Sigmoid colon (tissue), 7 donors: ENCODE measurements around the gene IL32. TPM values are rescaled to one million over a fixed set of nuclear protein-coding genes. Genes with fewer than 3 reads are reported as not detected.
A peak's percentile ranks its signal among the peaks of the same experiment; 100 is the strongest.

Experiments used
- DNase-seq: peaks from one replicate; pipeline ENCODE4 v3.0.0-alpha.2; 2019
- H3K27ac ChIP-seq, 4 donors: fragments of 200-600 bp; sonication (generic); one replicate each; pipeline ENCODE4 v1.5.1; 2016 to 2019; ENCODE audit warnings: mild to moderate bottlenecking in 1 of 4
- H3K27me3 ChIP-seq, 3 donors: fragments of 200-600 bp; sonication (generic); one replicate each; pipeline ENCODE4 v1.5.1; 2019; ENCODE audit warnings: mild to moderate bottlenecking in 1 of 3
- H3K36me3 ChIP-seq, 4 donors: fragments of 200-600 bp; sonication (generic); one replicate each; pipeline ENCODE4 v1.5.1; 2016 to 2019
- H3K4me1 ChIP-seq, 4 donors: fragments of 200-600 bp; sonication (generic); one replicate each; pipeline ENCODE4 v1.5.1; 2017 to 2019
- H3K4me3 ChIP-seq, 4 donors: fragments of 200-600 bp; sonication (generic); one replicate each; pipeline ENCODE4 v1.5.1; 2017 to 2019; ENCODE audit warnings: mild to moderate bottlenecking in 2 of 4, moderate library complexity in 1 of 4
- H3K9me3 ChIP-seq, 4 donors: fragments of 200-600 bp in 3 of 4; sonication (generic) in 3 of 4; one replicate each; pipeline versions ENCODE4 v1.5.1 to v1.6.1; 2013 to 2019
- CTCF ChIP-seq, 4 experiments: fragments of 450-650 bp in 3 of 4; fragments of 200-600 bp in 1 of 4; IDR thresholded peaks; one replicate each; pipeline ENCODE4 v1.5.1; 2016 to 2019; ENCODE audit warnings: antibody characterized with exemption in 4 of 4, mild to moderate bottlenecking in 3 of 4, moderate library complexity in 2 of 4
- EP300 ChIP-seq, 4 donors: sonication (generic); formaldehyde crosslinking; IDR thresholded peaks; one replicate each; pipeline ENCODE4 v1.6.1; 2017; ENCODE audit warnings: antibody characterized with exemption in 4 of 4
- POLR2A ChIP-seq, 2 donors: fragments of 450-650 bp; IDR thresholded peaks; one replicate each; pipeline ENCODE4 v1.6.1; 2016; ENCODE audit warnings: antibody characterized with exemption in 2 of 2, mild to moderate bottlenecking in 2 of 2, moderate library complexity in 2 of 2
- POLR2AphosphoS5 ChIP-seq, 4 donors: sonication (generic); formaldehyde crosslinking; IDR thresholded peaks; one replicate each; pipeline ENCODE4 v1.6.1; 2017; ENCODE audit warnings: antibody characterized with exemption in 4 of 4
- WGBS, 2 donors: extraction: QIAGEN DNeasy Blood & Tissue Kit; methylation state at CpG; one replicate each; pipeline ENCODE4 v1.1.7; 2013; 5-methylcytosine and 5-hydroxymethylcytosine counted together
- intact Hi-C: fragments of 100-400 bp; cut with DNase I; formaldehyde crosslinking; loops from one replicate; pipeline ENCODE4 v1.15.1; 2023
- polyA plus RNA-seq, 3 donors: library from polyadenylated mRNA; stranded (reverse); fragments of 200-250 nt; gene quantifications; one replicate each; pipeline ENCODE4 v1.2.3, GENCODE V29; 2013
- total RNA-seq, 4 donors: library from RNA; depleted of rRNA; stranded (reverse); fragments of >200 nt; gene quantifications; one replicate each; pipeline ENCODE4 v1.1.0, GENCODE V29; 2016
- donor health status: healthy with polysubstance abuse.
- donor health status: Bipolar disorder and iron deficiency.
- donor health status: healthy.

Gene IL32
- total RNA-seq = 10 to 100 TPM in 3 of 4 donors, 1 to 10 TPM in 1; 8.6 to 27.1 (median 20.3) TPM
- 1,000 to 10,000 TPM in 1 of 3 donors, 100 to 1,000 TPM in 2; 464 to 2,189 (median 560) TPM for polyA plus RNA-seq

- H3K27me3 ChIP-seq = no peaks in the 10 kb centered on the region
- 7 to 42% methylated on average over 13 of the region's 13 CpGs for WGBS, 2 donors
- H3K4me1 ChIP-seq = peaks cover 0 to 19% (median 16%) of the 10 kb centered on the region in 4 donors
- peak in 1 of 4 donors; percentile 24 for TF ChIP-seq EP300 (IDR thresholded peaks at IDR 0.05)
- TF ChIP-seq POLR2AphosphoS5 (IDR thresholded peaks at IDR 0.05) = peak in 1 of 4 donors; percentile 63
- no peak for TF ChIP-seq POLR2A (IDR thresholded peaks at IDR 0.05)
- intact Hi-C loops = no loop called here
- H3K4me3 ChIP-seq = peak within 1 kb of the TSS in 3 of 4 donors; percentile 11 to 35 (median 30)
- peak; percentile 90 for DNase-seq
- no peaks in the 10 kb centered on the region for H3K36me3 ChIP-seq
- no peaks in the 10 kb centered on the region for H3K9me3 ChIP-seq
- H3K27ac ChIP-seq = peak within 1 kb of the TSS; percentile 29 to 67 (median 62)
These were observed at the start of gene IL32 for GRCh38 chr16:3065069-3065741. Gene IL32 (plus strand): TSS chr16:3065640. CDS start chr16:3065812, 172 bp downstream.

- Histone ChIP-seq H3K4me1 (peaks cover 0 to 21% (median 18%) of the 10 kb centered on the region in 4 donors), H3K27ac (no peak overlapping the region), H3K9me3 (no peaks in the 10 kb centered on the region), H3K36me3 (no peaks in the 10 kb centered on the region), H3K27me3 (peaks cover 26 to 62% (median 54%) of the 10 kb centered on the region in 3 donors), H3K4me3 (no peak overlapping the region)
- 87 to 92% methylated on average over 13 of the region's 13 CpGs for WGBS, 2 donors
- intact Hi-C loops = no loop called here
- TF ChIP-seq CTCF (IDR thresholded peaks at IDR 0.05) (no peak), POLR2A (IDR thresholded peaks at IDR 0.05) (no peak), EP300 (IDR thresholded peaks at IDR 0.05) (no peak), POLR2AphosphoS5 (IDR thresholded peaks at IDR 0.05) (no peak)
- DNase-seq = no peak
These were observed 49.4 kb upstream of the IL32 start for GRCh38 chr16:3015865-3016521.

GRCh38 chr16:3017344-3017743, 48.1 kb upstream of the IL32 start:
- intact Hi-C loops = no loop called here
- H3K27me3 ChIP-seq = peaks cover 19 to 50% (median 45%) of the 10 kb centered on the region in 3 donors
- no peak overlapping the region for H3K27ac ChIP-seq
- no peaks in the 10 kb centered on the region for H3K9me3 ChIP-seq
- H3K36me3 ChIP-seq = no peaks in the 10 kb centered on the region
- WGBS, 2 donors = 77 to 85% methylated on average over 20 of the region's 20 CpGs
- no peak overlapping the region for H3K4me3 ChIP-seq
- no peak for DNase-seq
- TF ChIP-seq POLR2A (IDR thresholded peaks at IDR 0.05) = no peak
- no peak for TF ChIP-seq EP300 (IDR thresholded peaks at IDR 0.05)
- no peak for TF ChIP-seq CTCF (IDR thresholded peaks at IDR 0.05)
- TF ChIP-seq POLR2AphosphoS5 (IDR thresholded peaks at IDR 0.05) = no peak
- H3K4me1 ChIP-seq = peaks cover 0 to 34% (median 32%) of the 10 kb centered on the region in 4 donors

GRCh38 chr16:3017794-3018506, 47.5 kb upstream of the IL32 start, which contains the start of gene CLDN6:
Gene CLDN6 (minus strand): TSS chr16:3018183. CDS start chr16:3016021, 2,162 bp downstream.
- Histone ChIP-seq H3K9me3 (no peaks in the 10 kb centered on the region), H3K4me1 (peaks cover 0 to 40% (median 38%) of the 10 kb centered on the region in 4 donors), H3K4me3 (no peak within 1 kb of the TSS), H3K27ac (no peak within 1 kb of the TSS), H3K27me3 (peaks cover 19 to 44% (median 39%) of the 10 kb centered on the region in 3 donors), H3K36me3 (no peaks in the 10 kb centered on the region)
- TF ChIP-seq POLR2A (IDR thresholded peaks at IDR 0.05) (no peak), POLR2AphosphoS5 (IDR thresholded peaks at IDR 0.05) (no peak), CTCF (IDR thresholded peaks at IDR 0.05) (no peak), EP300 (IDR thresholded peaks at IDR 0.05) (no peak)
- no peak for DNase-seq
- intact Hi-C loops = no loop called here
- 14% methylated on average over 52 of the region's 52 CpGs for WGBS, 2 donors
